ENCODE results near the gene PRKD2.

Gene PRKD2

DNA sequence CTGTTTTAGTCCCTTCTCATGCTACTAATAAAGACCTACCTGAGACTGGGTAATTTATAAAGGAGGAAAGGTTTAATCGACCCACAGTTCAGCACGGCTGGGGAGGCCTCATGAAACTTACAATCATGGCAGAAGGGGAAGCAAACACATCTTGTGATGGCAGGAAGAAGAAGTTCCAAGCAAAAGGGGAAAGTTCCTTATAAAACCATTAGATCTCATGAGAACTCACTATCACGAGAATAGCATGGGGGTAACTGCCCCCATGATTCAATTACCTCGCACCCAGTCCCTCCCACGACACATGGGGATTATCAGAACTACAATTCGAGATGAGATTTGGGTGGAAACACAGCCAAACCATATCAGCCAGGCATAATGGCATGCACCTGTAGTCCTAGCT lies 42.3 kb upstream of the PRKD2 start:
- no peak for DNase-seq (ENCODE audit: low read depth)
- TF ChIP-seq, protein P1, sequence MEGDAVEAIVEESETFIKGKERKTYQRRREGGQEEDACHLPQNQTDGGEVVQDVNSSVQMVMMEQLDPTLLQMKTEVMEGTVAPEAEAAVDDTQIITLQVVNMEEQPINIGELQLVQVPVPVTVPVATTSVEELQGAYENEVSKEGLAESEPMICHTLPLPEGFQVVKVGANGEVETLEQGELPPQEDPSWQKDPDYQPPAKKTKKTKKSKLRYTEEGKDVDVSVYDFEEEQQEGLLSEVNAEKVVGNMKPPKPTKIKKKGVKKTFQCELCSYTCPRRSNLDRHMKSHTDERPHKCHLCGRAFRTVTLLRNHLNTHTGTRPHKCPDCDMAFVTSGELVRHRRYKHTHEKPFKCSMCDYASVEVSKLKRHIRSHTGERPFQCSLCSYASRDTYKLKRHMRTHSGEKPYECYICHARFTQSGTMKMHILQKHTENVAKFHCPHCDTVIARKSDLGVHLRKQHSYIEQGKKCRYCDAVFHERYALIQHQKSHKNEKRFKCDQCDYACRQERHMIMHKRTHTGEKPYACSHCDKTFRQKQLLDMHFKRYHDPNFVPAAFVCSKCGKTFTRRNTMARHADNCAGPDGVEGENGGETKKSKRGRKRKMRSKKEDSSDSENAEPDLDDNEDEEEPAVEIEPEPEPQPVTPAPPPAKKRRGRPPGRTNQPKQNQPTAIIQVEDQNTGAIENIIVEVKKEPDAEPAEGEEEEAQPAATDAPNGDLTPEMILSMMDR (IDR thresholded peaks at IDR 0.05; ENCODE audit: low read length, missing control alignments): no peak
- no peak overlapping the region for H3K4me3 ChIP-seq (replicated peaks; ENCODE audit: low read depth, low read length)

DNA sequence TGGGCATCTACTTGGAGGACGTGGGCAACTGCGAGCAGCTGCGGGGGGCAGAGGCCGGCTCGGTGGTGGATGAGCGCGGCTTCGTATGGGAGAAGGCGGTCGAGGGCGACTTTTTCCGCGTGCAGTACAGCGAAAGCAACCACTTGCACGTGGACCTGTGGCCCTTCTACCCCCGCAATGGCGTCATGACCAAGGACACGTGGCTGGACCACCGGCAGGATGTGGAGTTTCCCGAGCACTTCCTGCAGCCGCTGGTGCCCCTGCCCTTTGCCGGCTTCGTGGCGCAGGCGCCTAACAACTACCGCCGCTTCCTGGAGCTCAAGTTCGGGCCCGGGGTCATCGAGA lies 39.6 kb upstream of the PRKD2 start:
- H3K4me3 ChIP-seq (replicated peaks; ENCODE audit: low read depth, low read length): no peak overlapping the region
- TF ChIP-seq, protein P1 (IDR thresholded peaks at IDR 0.05; ENCODE audit: low read length, missing control alignments): no peak
- DNase-seq (ENCODE audit: low read depth): no peak

DNA sequence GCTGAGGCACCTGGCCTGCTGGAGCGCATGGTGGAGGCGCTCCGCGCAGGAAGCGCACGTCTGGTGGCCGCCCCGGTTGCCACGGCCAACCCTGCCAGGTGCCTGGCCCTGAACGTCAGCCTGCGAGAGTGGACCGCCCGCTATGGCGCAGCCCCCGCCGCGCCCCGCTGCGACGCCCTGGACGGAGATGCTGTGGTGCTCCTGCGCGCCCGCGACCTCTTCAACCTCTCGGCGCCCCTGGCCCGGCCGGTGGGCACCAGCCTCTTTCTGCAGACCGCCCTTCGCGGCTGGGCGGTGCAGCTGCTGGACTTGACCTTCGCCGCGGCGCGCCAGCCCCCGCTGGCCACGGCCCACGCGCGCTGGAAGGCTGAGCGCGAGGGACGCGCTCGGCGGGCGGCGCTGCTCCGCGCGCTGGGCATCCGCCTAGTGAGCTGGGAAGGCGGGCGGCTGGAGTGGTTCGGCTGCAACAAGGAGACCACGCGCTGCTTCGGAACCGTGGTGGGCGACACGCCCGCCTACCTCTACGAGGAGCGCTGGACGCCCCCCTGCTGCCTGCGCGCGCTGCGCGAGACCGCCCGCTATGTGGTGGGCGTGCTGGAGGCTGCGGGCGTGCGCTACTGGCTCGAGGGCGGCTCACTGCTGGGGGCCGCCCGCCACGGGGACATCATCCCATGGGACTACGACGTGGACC lies 39.1 kb upstream of the PRKD2 start:
- TF ChIP-seq, protein P1 (IDR thresholded peaks at IDR 0.05; ENCODE audit: low read length, missing control alignments): no peak
- H3K4me3 ChIP-seq (replicated peaks; ENCODE audit: low read depth, low read length): no peak overlapping the region
- DNase-seq (ENCODE audit: low read depth): no peak

DNA sequence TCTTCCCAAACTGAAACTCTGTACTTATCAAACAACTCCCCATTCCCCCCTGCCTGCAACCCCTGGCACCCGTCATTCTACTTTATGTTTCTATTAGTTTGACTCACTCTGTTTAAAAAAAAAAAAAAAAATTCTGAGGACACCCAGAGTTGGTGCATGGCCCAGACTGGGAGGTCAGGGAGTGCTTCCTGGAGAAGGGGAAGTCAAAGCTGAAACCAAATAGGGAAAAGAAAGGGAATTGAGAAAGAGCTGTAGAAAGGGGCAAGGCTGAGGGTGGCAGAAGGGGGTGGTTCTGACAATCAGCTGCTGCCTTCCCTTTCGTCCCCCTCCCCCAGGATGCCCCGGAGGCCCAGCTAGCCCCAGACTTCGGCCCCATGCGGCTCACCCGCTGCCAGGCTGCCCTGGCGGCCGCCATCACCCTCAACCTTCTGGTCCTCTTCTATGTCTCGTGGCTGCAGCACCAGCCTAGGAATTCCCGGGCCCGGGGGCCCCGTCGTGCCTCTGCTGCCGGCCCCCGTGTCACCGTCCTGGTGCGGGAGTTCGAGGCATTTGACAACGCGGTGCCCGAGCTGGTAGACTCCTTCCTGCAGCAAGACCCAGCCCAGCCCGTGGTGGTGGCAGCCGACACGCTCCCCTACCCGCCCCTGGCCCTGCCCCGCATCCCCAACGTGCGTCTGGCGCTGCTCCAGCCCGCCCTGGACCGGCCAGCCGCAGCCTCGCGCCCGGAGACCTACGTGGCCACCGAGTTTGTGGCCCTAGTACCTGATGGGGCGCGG lies 38.4 kb upstream of the PRKD2 start:
- DNase-seq (ENCODE audit: low read depth): peak; percentile 81
- TF ChIP-seq, protein P1 (IDR thresholded peaks at IDR 0.05; ENCODE audit: low read length, missing control alignments): no peak
- H3K4me3 ChIP-seq (replicated peaks; ENCODE audit: low read depth, low read length): no peak overlapping the region

DNA sequence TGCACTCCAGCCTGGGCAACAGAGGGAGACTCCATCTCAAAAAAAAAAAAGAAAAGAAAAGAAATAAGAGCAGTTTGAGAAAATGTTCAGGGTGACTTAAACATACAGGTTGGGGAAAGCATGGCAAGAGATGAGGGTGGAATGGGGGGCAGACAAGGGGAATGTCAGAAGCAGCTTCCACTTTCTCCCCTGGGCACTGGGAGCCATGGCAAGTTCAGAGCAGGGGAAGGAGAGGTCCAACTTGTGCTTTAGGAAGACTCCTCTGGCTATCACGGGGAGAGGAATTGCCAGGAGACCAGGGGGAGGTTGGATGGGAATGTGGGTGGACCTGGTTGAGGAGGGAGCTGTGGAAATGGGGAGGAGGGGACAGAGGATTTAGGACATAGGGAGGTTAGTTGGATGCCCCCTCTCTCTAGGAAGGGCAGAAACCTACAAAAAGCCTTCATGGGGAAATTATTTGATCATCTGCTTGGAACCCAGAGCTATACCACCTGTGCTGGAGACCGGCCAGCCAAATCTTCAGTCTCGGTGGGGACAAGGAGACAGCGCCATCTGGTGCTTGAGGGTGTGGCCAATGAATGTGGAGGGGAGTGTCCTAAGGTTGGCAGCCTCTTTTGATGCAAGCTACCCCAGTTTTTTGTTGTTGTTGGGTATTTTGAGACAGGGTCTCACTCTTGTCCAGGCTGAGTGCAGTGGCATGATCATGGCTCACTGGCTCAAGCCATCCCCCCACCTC lies 36.7 kb upstream of the PRKD2 start:
- no peak overlapping the region for H3K4me3 ChIP-seq (replicated peaks; ENCODE audit: low read depth, low read length)
- DNase-seq (ENCODE audit: low read depth): no peak
- TF ChIP-seq, protein P1 (IDR thresholded peaks at IDR 0.05; ENCODE audit: low read length, missing control alignments): peak; percentile 45

DNA sequence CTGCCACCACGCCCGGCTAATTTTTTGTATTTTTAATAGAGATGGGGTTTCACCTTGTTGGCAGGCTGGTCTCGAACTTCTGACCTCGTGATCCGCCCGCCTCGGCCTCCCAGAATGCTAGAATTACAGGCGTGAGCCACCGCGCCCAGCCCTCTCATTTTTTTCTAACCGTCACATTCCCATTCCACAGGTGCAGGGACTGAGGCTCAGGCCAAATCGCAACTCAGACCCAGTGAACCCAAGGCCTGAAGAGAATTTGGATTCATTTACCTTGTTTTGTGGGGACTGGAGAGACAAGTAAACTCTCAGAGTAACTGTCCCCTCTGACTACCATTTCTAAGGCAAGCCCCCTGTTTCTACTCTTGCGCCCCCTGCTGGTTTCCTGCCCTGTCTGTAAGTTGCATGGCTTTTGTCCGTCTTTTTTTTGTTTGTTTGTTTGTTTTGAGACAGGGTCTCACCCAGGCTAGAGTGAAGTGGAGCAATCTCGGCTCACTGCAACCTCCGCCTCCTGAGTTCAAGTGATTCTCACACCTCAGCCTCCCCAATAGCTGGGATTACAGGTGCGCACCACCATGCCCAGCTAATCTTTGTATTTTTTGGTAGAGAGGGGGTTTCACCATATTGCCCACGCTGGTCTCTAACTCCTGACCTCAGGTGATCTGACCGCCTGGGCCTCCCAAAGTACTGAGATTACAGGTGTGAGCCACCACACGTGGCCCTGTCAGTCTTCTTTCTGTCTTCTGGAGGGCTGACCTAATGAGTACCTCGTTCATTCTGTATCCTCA lies 31.6 kb upstream of the PRKD2 start:
- DNase-seq (ENCODE audit: low read depth): peak; percentile 79
- H3K4me3 ChIP-seq (replicated peaks; ENCODE audit: low read depth, low read length): no peak overlapping the region
- TF ChIP-seq, protein P1 (IDR thresholded peaks at IDR 0.05; ENCODE audit: low read length, missing control alignments): peak; percentile 90

Measured in fibroblast of pulmonary artery (primary cell).